DOHH2 (cell line): Measurements from ENCODE around the gene HMGCLL1.

Source experiments
- H3F3A ChIP-seq: fragments of 200-600 bp; sonication (generic), shearing (Covaris generic); 2 replicates; pipeline ENCODE4 v1.6.0; 2016; ENCODE audit warnings: antibody characterized with exemption, mild to moderate bottlenecking; ENCODE audit not compliant: control insufficient read depth, insufficient read depth
- H3K27ac ChIP-seq: fragments of 200-600 bp; sonication (generic); 2 replicates; pipeline ENCODE4 v1.5.1; 2014; ENCODE audit warnings: low read depth, mild to moderate bottlenecking, low read length, moderate library complexity
- H3K27me3 ChIP-seq: fragments of 200-600 bp; sonication (generic); 2 replicates; pipeline ENCODE4 v1.6.1; 2014; ENCODE audit warnings: mild to moderate bottlenecking, low read length, mixed read lengths; ENCODE audit not compliant: control insufficient read depth
- H3K36me3 ChIP-seq: fragments of 200-600 bp; sonication (generic); 2 replicates; pipeline ENCODE4 v1.6.1; 2014; ENCODE audit warnings: mild to moderate bottlenecking, low read length, moderate library complexity, mixed read lengths; ENCODE audit not compliant: control insufficient read depth
- H3K4me1 ChIP-seq: fragments of 200-600 bp; sonication (generic); 2 replicates; pipeline ENCODE4 v1.6.1; 2014; ENCODE audit warnings: mild to moderate bottlenecking, low read length, mixed read lengths; ENCODE audit not compliant: control insufficient read depth
- H3K4me2 ChIP-seq: fragments of 200-600 bp; sonication (generic); 2 replicates; pipeline ENCODE4 v1.6.0; 2014; ENCODE audit warnings: mild to moderate bottlenecking, low read length, moderate library complexity
- H3K4me3 ChIP-seq: fragments of 200-600 bp; sonication (generic); 2 replicates; pipeline ENCODE4 v1.5.1; 2014; ENCODE audit warnings: mild to moderate bottlenecking, low read length, mixed read lengths
- H3K79me2 ChIP-seq: fragments of 200-600 bp; sonication (generic); 2 replicates; pipeline ENCODE4 v1.6.1; 2014; ENCODE audit warnings: mild to moderate bottlenecking, low read length, mixed read lengths; ENCODE audit not compliant: control insufficient read depth
- H3K9me2 ChIP-seq: fragments of 200-600 bp; sonication (generic); replicated peaks from 2 replicates; pipeline ENCODE4 v1.6.1; 2014; ENCODE audit warnings: mild to moderate bottlenecking, low read length, mixed read lengths; ENCODE audit not compliant: control insufficient read depth
- H3K9me3 ChIP-seq: fragments of 200-600 bp; sonication (generic); 2 replicates; pipeline ENCODE4 v1.6.1; 2014; ENCODE audit warnings: antibody characterized with exemption, low read length, mixed read lengths; ENCODE audit not compliant: control insufficient read depth, insufficient read depth
- H4K20me1 ChIP-seq: fragments of 200-600 bp; sonication (generic); 2 replicates; pipeline ENCODE4 v1.6.0; 2014; ENCODE audit warnings: low read depth, mild to moderate bottlenecking, antibody characterized with exemption, low read length, moderate library complexity; ENCODE audit not compliant: control insufficient read depth, insufficient read depth
- CTCF ChIP-seq: fragments of 200-600 bp; sonication (generic); IDR thresholded peaks from one replicate; pipeline ENCODE4 v1.5.1; 2014; ENCODE audit warnings: antibody characterized with exemption, mild to moderate bottlenecking, low read depth, low read length; ENCODE audit not compliant: poor library complexity, severe bottlenecking
- EZH2phosphoT487 ChIP-seq: fragments of 200-600 bp; sonication (generic); IDR thresholded peaks from 2 replicates; pipeline ENCODE4 v1.6.1; 2017; ENCODE audit warnings: borderline replicate concordance, mild to moderate bottlenecking, antibody characterized with exemption, low read length, moderate library complexity, mixed read lengths

Gene HMGCLL1

GRCh38 chr6:55433446-55434130, 145.4 kb downstream of the HMGCLL1 start:
- Histone ChIP-seq H3K9me2 (no peaks in the 10 kb centered on the region), H3K79me2 (no peaks in the 10 kb centered on the region), H3K27ac (no peak overlapping the region), H3F3A (no peaks in the 10 kb centered on the region), H3K9me3 (no peaks in the 10 kb centered on the region), H3K4me2 (no peak overlapping the region), H3K4me1 (no peaks in the 10 kb centered on the region), H3K36me3 (no peaks in the 10 kb centered on the region), H4K20me1 (no peaks in the 10 kb centered on the region), H3K4me3 (no peak overlapping the region), H3K27me3 (no peaks in the 10 kb centered on the region)
- TF ChIP-seq CTCF (no peak), EZH2phosphoT487 (no peak)

GRCh38 chr6:55423933-55424332, 155.1 kb downstream of the HMGCLL1 start:
- no peaks in the 10 kb centered on the region for H3K9me2 ChIP-seq
- H3F3A ChIP-seq, result no peaks in the 10 kb centered on the region
- no peaks in the 10 kb centered on the region for H3K9me3 ChIP-seq
- H3K79me2 ChIP-seq, result no peaks in the 10 kb centered on the region
- H3K4me2 ChIP-seq, result no peak overlapping the region
- H3K4me1 ChIP-seq, result no peaks in the 10 kb centered on the region
- H4K20me1 ChIP-seq, result no peaks in the 10 kb centered on the region
- no peaks in the 10 kb centered on the region for H3K27me3 ChIP-seq
- no peak for TF ChIP-seq EZH2phosphoT487
- TF ChIP-seq CTCF, result no peak
- H3K4me3 ChIP-seq, result no peak overlapping the region
- H3K27ac ChIP-seq, result no peak overlapping the region
- H3K36me3 ChIP-seq, result no peaks in the 10 kb centered on the region

- Histone ChIP-seq H3K9me3 (no peaks in the 10 kb centered on the region), H3K9me2 (no peaks in the 10 kb centered on the region), H3F3A (no peaks in the 10 kb centered on the region), H3K27ac (no peak overlapping the region), H3K4me1 (no peaks in the 10 kb centered on the region), H3K27me3 (no peaks in the 10 kb centered on the region), H3K79me2 (no peaks in the 10 kb centered on the region), H4K20me1 (no peaks in the 10 kb centered on the region), H3K4me2 (no peak overlapping the region), H3K4me3 (no peak overlapping the region), H3K36me3 (no peaks in the 10 kb centered on the region)
- TF ChIP-seq EZH2phosphoT487 (no peak), CTCF (no peak)
These were observed 168.3 kb downstream of the HMGCLL1 start for GRCh38 chr6:55410674-55411073.
